ENCODE measurements around the gene CD274.
"Not testable (repeated sequence)": the region's sequence is repeated elsewhere in the genome, so short reads cannot be mapped to it uniquely, and the experiment has no call there.

CD274 gene

DNA sequence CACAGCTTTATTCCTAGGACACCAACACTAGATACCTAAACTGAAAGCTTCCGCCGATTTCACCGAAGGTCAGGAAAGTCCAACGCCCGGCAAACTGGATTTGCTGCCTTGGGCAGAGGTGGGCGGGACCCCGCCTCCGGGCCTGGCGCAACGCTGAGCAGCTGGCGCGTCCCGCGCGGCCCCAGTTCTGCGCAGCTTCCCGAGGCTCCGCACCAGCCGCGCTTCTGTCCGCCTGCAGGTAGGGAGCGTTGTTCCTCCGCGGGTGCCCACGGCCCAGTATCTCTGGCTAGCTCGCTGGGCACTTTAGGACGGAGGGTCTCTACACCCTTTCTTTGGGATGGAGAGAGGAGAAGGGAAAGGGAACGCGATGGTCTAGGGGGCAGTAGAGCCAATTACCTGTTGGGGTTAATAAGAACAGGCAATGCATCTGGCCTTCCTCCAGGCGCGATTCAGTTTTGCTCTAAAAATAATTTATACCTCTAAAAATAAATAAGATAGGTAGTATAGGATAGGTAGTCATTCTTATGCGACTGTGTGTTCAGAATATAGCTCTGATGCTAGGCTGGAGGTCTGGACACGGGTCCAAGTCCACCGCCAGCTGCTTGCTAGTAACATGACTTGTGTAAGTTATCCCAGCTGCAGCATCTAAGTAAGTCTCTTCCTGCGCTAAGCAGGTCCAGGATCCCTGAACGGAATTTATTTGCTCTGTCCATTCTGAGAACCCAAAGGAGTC, at the start of gene CD274:
TSS of gene CD274 (plus strand) at position 184 of the 733 bp plus-strand sequence. CDS start 5,572 bp downstream, outside the sequence.
- DNase-seq (ENCODE audit: low read depth), result peak; percentile 58

DNA sequence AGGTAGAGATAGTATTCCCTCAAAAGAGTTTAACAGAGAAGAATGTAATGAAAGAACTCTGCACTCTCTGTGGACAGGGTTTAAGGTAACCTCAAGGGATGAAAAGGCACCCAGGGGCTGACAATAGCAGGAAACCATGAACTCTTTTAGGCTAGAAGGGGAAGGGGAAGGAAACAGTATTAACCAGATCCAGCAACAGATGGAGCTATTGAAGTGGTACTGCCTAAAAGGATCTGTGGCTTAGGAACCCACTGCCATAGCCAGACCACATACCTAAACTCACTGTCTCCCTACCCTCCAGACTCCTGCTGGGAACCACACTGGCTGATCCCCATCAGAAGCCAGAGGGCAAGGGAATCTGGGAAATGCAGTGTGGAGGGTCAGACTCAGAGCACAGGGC, 48.1 kb upstream of the CD274 start:
- DNase-seq (ENCODE audit: low read depth), result no peak

DNA sequence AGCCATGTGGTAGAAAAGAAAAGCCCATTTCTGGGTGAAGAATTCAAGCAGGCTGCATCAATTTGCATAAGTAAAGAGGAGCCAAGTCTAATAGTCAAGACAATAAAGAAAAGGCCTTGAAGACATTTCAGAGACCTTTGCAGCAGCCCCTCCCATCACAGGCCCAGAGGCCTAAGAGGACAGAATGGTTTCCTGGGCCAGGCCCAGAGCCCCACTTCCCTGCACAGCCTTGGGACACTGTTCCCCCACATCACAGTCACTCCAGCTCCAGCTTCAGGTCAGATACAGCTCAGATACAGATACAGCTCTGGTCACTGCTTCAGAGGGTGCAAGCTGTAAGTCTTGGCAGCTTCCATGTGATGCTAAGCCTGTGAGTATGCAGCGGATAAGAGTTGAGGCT, 41.7 kb upstream of the CD274 start:
- no peak for DNase-seq (ENCODE audit: low read depth)

DNA sequence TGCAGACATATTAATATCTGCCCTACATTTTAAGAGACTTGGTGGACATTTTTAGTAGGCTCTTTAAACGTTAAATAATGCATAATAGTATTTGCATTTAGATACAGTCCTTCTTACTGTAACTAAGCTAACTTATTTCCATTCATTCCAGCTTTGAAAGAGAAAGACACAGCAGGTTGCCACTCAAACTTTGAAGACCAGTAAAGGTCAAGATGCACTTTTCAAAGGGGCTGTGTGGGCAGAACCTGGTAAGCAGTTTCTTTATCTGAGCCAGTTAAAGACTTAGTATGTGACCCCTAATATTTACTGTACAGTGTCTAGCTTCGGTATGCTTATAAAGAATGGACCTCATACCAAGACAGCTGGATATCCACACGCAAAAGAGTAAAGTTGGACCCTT, 33.4 kb upstream of the CD274 start:
- DNase-seq (ENCODE audit: low read depth), result no peak

DNA sequence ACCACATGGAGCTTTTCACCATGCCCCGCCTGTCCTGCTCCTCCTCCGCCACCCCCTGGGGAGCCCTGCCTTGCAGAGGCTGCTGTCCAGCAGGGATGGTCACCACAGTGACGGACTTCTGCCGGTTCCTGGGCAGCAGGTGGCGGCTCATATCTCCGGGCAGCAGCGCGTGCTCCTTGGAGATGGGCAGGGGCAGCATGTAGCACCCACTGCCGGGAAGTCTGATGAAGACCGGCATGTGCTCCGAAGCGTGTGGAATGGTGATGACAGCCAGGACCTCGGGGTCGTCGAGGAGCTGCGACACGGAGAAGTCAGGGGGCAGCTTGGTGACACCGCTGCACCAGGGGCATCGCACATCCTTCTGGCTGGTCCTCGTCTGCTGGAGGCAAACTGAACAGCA, 31.9 kb upstream of the CD274 start:
- DNase-seq (ENCODE audit: low read depth), result no peak

DNA sequence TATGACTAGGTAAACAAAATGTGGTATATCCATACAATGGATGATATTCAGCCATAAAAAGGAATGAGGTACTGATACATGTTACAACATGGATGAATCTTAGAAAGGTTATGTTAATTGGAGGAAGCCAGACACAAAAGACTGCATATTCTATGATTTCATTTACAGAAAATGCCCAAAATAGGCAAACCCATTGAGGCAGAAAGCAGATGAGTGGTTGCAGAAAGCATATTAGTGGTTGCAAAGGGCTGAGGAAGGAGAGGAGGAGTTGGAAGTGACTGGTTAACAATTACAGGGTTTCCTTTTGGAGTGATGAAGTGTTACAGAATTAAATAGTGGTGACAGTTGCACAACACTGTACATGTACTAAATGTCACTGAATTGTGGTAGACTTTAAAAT, 30.4 kb upstream of the CD274 start:
- DNase-seq (ENCODE audit: low read depth), result no peak

DNA sequence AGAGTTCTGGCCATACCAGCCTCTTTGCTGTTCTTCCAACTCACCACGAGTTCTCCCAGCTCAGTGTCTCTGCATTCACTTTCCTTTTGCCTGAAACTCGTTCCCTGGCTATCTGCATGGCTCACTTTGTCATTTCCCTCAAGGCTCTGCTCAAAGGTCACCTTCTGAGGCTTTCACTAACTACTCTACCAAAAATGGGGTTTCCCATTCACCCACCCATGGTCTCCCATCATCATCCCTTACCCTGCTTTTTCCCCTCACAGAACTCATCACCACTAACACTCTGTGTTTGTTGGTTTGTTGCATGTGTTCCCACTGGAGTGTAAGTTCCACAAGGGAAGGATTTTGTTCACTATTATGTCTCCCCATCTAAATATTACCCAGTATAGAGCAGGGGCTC, 29.2 kb upstream of the CD274 start:
- no peak for DNase-seq (ENCODE audit: low read depth)

DNA sequence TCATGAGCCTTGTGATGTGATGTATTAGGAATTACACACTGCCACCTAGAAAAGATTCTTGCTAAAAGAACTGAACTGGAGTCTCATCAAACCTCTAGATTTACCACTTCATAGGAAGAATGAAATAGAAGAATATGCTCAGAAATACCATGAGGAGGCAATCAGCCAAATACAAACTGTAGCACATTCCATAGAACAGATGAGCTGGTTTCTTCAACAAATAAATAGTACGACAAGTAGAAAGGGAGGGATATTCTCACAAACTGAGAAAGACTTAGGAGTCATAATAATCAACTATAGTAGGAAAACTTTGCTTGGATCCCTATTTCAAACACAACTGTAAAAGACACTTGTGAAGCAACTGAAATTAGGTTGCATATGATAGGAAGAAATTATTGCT, 28.1 kb upstream of the CD274 start:
- no peak for DNase-seq (ENCODE audit: low read depth)

DNA sequence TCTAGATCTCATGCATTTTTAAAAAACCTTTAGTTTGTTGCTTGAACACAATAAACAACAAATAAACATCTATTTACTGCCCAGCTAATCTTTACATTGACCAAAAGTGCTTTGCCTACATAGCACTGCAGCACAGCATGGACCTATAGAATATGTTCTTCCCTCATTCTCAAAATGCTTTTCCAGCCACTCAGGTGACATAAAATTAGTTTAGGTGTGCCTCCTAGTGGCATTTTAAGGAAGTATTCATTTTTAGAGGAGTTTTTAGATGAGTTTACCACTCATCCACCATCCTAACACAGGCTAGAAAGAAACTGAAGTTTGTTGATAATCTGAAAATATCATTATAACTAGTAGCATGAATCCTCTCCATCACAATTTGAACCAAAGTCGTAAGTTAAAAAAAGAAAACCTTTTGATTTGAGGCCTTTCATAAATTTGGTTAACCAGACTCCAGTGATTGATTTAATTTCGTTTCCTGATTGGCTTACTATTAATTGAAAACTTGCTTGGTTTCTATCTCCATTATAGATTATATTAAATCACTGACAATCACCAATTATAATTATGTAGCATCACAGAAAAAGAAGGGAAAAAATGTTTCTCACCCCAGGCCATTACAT, 25.2 kb upstream of the CD274 start:
- DNase-seq (ENCODE audit: low read depth), result no peak

DNA sequence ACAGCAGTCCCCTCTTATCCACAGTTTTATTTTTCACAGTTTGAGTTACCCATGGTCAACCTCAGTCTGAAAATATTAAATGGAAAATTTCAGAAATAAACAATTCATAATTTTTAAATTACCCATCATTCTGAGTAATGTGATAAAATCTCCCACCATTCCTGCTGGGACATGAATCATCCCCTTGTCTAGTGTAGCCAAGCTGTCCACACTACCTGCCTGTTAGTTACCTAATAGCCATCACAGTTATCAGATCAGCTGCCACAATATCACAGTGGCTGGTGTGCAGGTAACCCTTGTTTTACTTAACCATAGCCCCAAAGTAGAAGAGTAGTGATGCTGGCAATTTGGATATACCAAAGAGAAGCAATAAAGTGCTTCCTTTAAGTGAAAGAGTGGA, 23.3 kb upstream of the CD274 start:
- no peak for DNase-seq (ENCODE audit: low read depth)

DNA sequence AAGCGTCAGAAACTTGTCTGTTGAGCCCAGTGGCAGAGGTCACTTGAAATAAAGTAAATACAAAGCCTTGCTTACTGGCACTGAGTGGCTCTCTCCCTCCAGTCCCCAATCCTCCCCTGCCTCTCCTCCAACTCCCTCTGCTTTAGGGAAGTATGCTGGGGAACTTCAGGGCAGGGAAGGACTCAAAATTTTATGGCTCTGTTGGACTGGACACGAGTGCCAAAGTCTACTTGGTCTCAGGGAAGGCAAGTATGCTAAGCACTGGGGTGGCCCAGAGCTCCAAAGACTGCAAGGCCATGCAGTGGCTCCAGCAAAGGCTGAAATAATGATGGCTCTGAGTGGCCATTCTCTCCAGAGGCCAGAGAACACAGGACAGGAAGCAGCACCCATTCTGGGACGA, 22.2 kb upstream of the CD274 start:
- no peak for DNase-seq (ENCODE audit: low read depth)

DNA sequence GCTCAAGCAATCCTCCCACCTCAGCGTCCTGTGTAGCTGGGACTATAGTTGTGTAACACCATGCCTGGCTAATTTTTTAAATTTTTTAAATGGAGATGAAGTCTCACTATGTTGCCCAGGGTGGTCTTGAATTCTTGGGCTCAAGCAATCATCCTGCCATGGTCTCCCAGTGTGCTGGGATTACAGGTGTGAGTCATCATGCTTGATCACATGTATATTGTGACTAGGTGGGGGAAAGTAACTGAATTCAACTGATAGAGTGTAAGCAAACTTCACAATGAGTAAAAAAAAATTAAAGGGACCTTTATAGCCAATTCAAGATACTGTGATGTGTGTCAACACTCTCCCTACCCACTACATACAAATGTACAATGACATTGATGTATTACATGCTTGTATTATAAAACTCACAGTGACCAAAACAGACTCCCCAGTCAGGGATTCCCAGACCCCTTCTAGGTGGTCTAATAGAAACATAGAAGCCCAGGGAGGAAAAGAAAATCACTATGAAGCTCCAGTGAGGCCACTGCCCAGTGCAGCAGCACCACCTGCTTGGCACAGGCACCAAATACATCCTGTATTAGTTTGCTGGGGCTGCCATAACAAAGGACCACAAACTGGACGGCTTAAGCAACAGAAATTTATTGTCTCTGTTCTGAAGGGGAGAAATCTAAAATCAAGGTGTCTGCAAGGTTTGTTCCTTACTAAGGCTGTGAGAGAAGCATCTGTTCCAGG, 21.4 kb upstream of the CD274 start:
- DNase-seq (ENCODE audit: low read depth), result no peak

DNA sequence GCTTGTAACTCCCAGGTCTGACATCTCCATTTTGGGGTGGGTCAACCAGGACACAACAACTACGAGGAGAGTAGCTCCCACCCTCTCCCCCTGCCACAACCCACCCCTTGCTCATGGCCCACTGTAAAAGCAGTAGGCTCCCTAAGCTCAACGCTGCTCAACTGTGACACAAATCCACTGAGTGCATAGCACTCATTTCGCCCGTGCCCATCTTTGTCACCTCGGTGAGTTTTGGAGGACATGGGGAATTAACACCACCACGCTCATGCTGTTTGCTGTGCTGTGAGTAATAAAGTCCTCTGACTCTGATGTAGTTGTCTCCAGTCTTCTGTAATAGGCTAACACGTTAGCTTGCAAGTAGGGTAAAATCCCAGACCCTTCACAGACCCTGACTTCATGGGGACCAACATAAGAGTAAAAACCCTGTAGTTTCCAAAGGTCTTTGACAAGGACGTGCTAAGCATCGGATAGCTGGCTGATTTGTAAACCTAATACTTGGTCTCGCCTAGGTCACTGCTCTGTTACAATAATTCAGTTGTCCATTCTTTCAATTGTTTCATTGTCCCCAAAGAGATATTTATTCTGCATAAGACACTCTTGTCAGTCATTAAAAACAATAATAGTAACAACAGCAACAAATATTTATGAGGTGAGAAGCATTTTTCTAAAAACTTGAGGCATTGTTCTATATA, 20.3 kb upstream of the CD274 start:
- no peak for DNase-seq (ENCODE audit: low read depth)

DNA sequence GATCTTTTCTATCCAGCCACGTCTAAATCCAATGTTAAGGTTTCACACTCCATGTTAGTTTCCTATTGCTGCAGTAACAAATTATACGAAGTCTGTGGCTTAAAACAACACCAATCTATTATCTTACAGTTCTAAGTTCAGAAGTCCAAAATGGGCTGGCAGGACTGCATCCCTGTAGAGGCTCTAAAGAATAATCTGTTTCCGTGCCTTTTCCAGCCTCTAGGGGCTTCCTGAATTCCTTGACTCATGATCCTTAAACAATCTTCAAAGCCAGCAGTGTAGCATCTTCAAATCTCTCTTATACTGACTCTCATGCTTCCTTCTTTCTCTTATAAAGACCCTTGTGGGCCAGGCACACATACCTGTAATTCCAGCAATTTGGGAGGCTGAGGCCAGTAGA, 19.4 kb upstream of the CD274 start:
- DNase-seq (ENCODE audit: low read depth), result no peak

DNA sequence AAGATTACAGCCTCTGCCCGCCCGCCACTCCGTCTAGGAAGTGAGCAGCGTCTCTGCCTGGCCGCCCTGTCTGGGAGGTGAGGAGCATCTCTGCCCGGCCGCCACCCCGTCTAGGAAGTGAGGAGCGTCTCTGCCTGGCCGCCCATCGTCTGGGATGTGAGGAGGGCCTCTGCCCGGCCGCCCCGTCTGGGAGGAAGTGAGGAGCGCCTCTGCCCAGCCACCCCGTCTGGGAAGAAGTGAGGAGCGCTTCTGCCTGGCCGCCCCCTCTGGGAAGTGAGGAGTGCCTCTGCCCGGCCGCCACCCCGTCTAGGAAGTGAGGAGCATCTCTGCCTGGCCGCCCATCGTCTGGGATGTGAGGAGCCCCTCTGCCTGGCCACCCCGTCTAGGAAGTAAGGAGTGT, 17.5 kb upstream of the CD274 start:
- DNase-seq (ENCODE audit: low read depth), result not testable (repeated sequence)

DNA sequence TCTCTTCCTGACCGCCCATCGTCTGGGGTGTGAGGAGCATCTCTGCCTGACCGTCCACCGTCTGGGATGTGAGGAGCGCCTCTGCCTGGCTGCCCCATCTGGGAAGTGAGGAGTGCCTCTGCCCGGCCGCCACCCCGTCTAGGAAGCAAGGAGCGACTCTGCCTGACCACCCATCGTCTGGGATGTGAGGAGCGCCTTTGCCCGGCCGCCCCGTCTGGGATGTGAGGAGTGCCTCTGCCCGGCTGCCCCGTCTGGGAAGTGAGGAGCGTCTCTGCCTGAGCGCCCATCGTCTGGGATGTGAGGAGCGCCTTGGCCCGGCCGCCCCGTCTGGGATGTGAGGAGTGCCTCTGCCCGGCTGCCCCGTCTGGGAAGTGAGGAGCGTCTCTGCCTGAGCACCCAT, 17.0 kb upstream of the CD274 start:
- DNase-seq (ENCODE audit: low read depth), result not testable (repeated sequence)

DNA sequence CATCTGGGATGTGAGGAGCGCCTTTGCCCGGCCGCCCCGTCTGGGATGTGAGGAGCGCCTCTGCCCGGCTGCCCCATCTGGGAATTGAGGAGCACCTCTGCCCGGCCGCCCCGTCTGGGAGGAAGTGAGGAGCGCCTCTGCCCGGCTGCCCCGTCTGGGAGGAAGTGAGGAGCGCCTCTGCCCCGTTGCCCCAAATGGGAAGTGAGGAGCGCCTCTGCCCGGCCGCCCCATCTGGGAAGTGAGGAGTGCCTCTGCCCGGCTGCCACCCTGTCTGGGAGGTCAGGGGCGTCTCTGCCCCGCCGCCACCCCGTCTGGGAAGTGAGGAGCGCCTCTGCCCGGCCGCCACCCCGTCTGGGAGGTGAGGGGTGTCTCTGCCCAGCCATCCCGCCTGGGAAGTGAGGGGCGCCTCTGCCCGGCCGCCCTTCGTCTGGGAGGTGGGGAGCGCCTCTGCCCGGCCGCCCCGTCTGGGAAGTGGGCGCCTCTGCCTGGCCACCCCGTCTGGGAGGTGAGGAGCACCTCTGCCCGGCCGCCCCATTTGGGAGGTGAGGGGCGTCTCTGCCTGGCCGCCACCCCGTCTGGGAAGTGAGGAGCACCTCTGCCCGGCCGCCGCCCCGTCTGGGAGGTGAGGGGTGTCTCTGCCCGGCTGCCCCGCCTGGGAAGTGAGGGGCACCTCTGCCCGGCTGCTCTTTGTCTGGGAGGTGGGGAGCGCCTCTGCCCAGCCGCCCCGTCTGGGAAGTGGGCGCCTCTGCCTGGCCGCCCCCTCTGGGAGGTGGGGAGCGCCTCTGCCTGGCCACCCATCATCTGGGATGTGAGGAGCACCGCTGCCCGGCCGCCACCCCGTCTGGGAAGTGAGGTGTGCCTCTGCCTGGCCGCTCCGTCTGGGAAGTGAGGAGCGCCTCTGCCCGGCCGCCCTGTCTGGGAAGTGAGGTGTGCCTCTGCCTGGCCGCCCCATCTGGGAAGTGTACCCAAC, 16.2 kb upstream of the CD274 start:
- DNase-seq (ENCODE audit: low read depth), result not testable (repeated sequence)

DNA sequence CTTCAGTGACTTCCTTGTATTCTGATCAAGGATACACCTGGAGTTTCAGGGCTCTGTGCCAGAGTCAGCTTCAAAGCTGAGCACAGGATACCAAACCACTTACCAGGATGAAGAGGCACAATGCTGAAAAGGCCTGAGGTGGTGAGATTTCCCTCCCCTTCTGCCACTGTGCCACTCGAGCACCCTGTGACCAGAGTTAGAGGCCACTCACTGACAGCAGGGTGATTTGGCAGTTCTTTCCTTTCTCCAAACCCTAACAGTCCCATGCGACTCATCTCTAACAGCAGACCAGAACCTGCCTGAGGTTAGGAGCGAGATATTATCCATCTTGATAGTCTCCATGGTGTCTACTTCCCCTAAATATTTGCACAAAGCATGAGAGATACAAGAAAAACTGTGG, 14.4 kb upstream of the CD274 start:
- no peak for DNase-seq (ENCODE audit: low read depth)

DNA sequence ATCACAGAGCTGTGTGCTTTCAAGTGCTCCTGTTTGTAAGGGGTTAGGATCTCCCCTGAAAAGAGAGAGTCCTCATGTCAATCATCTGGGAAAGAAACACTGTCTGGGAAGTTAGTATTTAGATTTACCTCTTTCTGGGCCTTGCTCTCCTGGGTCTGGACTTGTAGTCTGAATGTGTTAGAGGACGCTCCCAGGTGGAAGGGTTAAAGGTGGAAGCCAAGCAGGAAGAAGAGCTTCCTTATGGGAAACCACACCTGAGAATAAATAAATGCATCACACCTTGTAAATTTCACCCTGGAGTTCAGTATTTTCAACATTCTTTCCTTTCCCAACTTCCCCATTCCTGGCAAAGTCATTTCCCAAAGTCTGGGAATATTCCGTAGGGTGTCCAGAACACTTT, 13.9 kb upstream of the CD274 start:
- no peak for DNase-seq (ENCODE audit: low read depth)

DNA sequence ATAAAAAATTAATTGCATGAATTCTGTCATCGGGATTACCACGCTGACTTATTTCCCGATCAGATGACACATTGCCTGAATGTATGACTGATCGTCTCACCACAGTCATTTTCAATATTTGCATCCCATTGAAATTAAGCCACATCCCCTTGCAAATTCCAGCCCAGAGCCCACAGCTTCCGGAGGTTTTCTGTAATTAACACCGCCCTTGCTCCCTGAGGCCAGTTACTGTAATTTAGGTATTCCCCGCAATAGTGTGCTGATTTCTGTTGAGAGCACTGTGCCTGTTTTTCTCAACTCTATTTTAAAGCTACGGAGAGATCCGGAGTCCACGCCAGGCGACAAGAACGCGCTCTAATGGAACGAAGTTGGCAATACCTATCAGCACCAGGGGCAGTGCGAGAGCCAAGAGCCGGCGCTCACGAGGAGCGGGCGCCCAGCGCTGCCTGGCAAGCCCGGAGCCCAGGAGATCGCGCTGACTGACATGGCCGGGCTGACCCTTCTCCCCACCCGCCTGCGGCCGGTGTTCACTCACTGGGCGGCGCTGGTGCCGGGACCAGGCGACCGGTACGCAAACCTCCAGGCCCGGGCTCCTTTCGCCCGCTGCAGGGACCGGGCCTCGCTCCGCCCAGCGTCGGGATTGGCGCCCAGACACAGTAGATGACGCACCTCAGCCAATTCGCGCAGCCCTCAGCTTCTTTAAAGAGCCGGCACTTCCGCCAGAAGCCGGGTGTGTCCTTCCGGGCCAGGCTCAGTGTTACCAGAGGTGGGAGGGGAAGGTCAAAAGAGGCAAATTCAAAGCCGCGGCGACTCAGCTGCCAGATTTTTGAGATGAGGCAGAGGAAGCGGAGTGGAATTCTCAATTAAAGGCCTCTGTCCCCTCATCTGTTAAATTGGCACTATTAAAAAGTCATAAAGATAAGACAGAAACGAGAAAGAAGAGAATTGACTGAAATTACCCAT, 12.8 kb upstream of the CD274 start, which contains the start of gene PLGRKT:
TSS of gene PLGRKT (minus strand) at position 672 of the 963 bp plus-strand sequence. CDS start 5,948 bp downstream, outside the sequence.
- DNase-seq (ENCODE audit: low read depth), result peak; percentile 76
